22Rv1 (cell line): ENCODE measurements around the gene SYNGR2.

Experiments
- ZFX ChIP-seq: fragments of 450-650 bp; IDR thresholded peaks from 2 replicates; pipeline ENCODE4 v1.6.1; 2017; ENCODE audit warnings: antibody characterized with exemption, borderline replicate concordance
- TF ChIP-seq, protein P1 (sequence below): fragments of 450-650 bp; IDR thresholded peaks from 2 replicates; pipeline ENCODE4 v1.5.1; 2017; ENCODE audit warnings: mild to moderate bottlenecking

DNA sequence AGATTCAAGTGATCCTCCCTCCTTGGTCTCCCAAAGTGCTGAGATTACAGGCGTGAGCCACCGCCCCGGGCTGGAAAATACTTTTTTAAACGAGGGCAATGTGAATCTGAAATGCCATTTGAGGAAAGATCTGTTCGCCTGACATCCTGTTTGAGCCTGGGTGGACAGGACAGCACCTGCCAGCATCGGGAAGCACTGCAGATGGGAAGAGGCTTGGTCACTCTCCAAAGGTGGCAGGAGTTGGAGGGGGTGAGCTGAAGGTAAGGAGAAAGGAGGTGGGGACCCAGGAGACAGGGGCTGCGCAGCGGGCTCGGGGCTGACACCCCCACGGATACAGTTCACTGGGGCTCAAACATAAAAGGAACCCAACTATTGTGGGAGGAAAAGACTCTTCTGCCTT is 41.7 kb downstream of the SYNGR2 start:
- TF ChIP-seq, protein P1, sequence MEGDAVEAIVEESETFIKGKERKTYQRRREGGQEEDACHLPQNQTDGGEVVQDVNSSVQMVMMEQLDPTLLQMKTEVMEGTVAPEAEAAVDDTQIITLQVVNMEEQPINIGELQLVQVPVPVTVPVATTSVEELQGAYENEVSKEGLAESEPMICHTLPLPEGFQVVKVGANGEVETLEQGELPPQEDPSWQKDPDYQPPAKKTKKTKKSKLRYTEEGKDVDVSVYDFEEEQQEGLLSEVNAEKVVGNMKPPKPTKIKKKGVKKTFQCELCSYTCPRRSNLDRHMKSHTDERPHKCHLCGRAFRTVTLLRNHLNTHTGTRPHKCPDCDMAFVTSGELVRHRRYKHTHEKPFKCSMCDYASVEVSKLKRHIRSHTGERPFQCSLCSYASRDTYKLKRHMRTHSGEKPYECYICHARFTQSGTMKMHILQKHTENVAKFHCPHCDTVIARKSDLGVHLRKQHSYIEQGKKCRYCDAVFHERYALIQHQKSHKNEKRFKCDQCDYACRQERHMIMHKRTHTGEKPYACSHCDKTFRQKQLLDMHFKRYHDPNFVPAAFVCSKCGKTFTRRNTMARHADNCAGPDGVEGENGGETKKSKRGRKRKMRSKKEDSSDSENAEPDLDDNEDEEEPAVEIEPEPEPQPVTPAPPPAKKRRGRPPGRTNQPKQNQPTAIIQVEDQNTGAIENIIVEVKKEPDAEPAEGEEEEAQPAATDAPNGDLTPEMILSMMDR = no peak
- TF ChIP-seq ZFX = no peak
